GM12873 (cell line): ENCODE measurements around the gene GALNT17.

Experiments
- CTCF ChIP-seq: IDR thresholded peaks from 2 replicates; pipeline ENCODE4 v1.5.1; 2012; ENCODE audit warnings: low read depth, mild to moderate bottlenecking, moderate library complexity, low read length, control low read depth; ENCODE audit not compliant: insufficient read depth; ENCODE audit errors: missing control alignments

Gene GALNT17

GRCh38 chr7:71470830-71471229, 338.9 kb downstream of the GALNT17 start:
- no peak for TF ChIP-seq CTCF

- no peak for TF ChIP-seq CTCF
Observed at GRCh38 chr7:71472962-71473361, 341.0 kb downstream of the GALNT17 start.

GRCh38 chr7:71473366-71473967, 341.5 kb downstream of the GALNT17 start:
- no peak for TF ChIP-seq CTCF

- no peak for TF ChIP-seq CTCF
Observed at GRCh38 chr7:71477441-71477840, 345.5 kb downstream of the GALNT17 start.

GRCh38 chr7:71479231-71479630, 347.3 kb downstream of the GALNT17 start:
- no peak for TF ChIP-seq CTCF

- TF ChIP-seq CTCF, result no peak
Observed at GRCh38 chr7:71480791-71481190, 348.8 kb downstream of the GALNT17 start.

GRCh38 chr7:71482284-71482683, 350.3 kb downstream of the GALNT17 start:
- TF ChIP-seq CTCF, result no peak

GRCh38 chr7:71484380-71484779, 352.4 kb downstream of the GALNT17 start:
- no peak for TF ChIP-seq CTCF
